ENCODE results near the gene SCN5A. TPM values are rescaled to one million over a fixed set of nuclear protein-coding genes. Genes with fewer than 3 reads are reported as not detected.

SCN5A gene
- total and polyA plus RNA-seq, 2 donors (not counting 1 experiment from before 2014, with no cell fraction given) = 0.20 to 0.37 TPM

DNA sequence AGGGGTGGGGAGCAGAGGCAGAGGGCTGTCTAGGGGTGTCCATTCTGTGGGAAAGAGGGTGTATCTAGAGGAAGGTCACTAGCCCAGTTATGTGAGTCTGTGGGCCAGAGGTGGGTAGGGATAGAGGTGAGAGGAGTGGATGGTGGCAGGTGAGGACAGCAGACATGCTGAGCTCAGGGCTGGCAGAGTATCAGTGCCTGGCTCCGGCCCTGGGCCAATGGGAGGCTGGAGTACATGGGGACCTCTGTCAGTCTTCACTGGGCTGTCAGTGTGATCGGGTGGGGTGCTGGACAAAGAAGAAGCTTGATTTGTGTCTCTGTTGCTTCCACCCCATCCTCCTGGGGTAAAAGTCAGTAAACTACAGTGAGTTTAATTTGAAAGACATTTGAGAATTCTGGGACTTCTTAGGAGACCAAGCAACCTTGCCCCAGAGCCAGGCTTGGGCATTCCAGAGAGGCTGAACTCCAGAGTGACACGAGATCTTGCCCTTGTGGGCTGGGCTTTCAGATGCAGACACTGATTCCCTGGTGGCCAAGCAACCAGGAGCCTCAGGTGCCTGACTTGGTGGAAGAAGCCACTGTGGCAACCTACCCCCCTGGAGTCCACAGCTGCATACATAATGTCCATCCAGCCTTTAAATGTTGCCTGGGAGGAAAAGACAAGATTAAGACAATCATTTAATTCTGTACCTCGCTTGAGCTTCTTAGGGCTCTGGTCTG, 92.7 kb downstream of the SCN5A start:
- no peak overlapping the region for H3K4me2 ChIP-seq (replicated peaks; ENCODE audit: low read depth, low read length, poor library complexity, severe bottlenecking)
- H4K20me1 ChIP-seq (ENCODE audit: control insufficient read depth, insufficient read depth, low read length, poor library complexity, severe bottlenecking) = no peaks in the 10 kb centered on the region
- TF ChIP-seq, protein P1, sequence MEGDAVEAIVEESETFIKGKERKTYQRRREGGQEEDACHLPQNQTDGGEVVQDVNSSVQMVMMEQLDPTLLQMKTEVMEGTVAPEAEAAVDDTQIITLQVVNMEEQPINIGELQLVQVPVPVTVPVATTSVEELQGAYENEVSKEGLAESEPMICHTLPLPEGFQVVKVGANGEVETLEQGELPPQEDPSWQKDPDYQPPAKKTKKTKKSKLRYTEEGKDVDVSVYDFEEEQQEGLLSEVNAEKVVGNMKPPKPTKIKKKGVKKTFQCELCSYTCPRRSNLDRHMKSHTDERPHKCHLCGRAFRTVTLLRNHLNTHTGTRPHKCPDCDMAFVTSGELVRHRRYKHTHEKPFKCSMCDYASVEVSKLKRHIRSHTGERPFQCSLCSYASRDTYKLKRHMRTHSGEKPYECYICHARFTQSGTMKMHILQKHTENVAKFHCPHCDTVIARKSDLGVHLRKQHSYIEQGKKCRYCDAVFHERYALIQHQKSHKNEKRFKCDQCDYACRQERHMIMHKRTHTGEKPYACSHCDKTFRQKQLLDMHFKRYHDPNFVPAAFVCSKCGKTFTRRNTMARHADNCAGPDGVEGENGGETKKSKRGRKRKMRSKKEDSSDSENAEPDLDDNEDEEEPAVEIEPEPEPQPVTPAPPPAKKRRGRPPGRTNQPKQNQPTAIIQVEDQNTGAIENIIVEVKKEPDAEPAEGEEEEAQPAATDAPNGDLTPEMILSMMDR (IDR thresholded peaks at IDR 0.05) = no peak
- TF ChIP-seq EZH2 (IDR thresholded peaks at IDR 0.05; ENCODE audit: borderline replicate concordance, insufficient read depth, low read depth, low read length, poor library complexity, severe bottlenecking) = no peak
- no peaks in the 10 kb centered on the region for H3K4me1 ChIP-seq (ENCODE audit: control insufficient read depth in 2 of 2, insufficient read depth in 2 of 2, low read length in 2 of 2)
- Mint-ChIP-seq H3K4me3 (no peak overlapping the region), H3K27ac (no peak overlapping the region), H3K4me1 (no peaks in the 10 kb centered on the region), H3K9me3 (ENCODE audit: insufficient read depth) (peaks cover 2% of the 10 kb centered on the region), H3K27me3 (peaks cover 20% of the 10 kb centered on the region)
- no peaks in the 10 kb centered on the region for H3K79me2 ChIP-seq (ENCODE audit: control insufficient read depth, insufficient read depth, low read length)
- ChIA-PET CTCF (no interaction called here), POLR2A (no interaction called here)
- H3K36me3 ChIP-seq (replicated peaks in 1 of 2; ENCODE audit: control extremely low read depth in 1 of 2, control insufficient read depth in 1 of 2, extremely low read depth in 1 of 2, insufficient read depth in 2 of 2, low read length in 1 of 2) = no peaks in the 10 kb centered on the region
- no peak overlapping the region for H3K9ac ChIP-seq (ENCODE audit: low read length)
- WGBS (ENCODE audit: insufficient coverage) = 69% methylated on average over 3 of the region's 4 CpGs
- DNase-seq = no peak
- H3K27me3 ChIP-seq (replicated peaks in 1 of 4; ENCODE audit: control extremely low read depth in 1 of 4, control insufficient read depth in 3 of 4, insufficient read depth in 4 of 4, low read length in 3 of 4) = peaks cover 0 to 6% (median 0%) of the 10 kb centered on the region in 4 experiments
- H2AFZ ChIP-seq (ENCODE audit: insufficient read depth, low read depth, low read length, poor library complexity, severe bottlenecking) = no peak overlapping the region
- ATAC-seq (ENCODE audit: low read depth) = no peak
- H3K27ac ChIP-seq (ENCODE audit: low read length in 2 of 2) = no peak overlapping the region
- H3K4me3 ChIP-seq (ENCODE audit: control extremely low read depth in 1 of 5, extremely low read depth in 1 of 5, insufficient read depth in 1 of 5, low read depth in 2 of 5, low read length in 4 of 5) = no peak overlapping the region
- H3K9me3 ChIP-seq (ENCODE audit: control extremely low read depth in 1 of 3, control insufficient read depth in 2 of 3, insufficient read depth in 1 of 3, low read length in 2 of 3) = peaks cover 0 to 11% (median 0%) of the 10 kb centered on the region in 3 donors
- intact Hi-C loops (cut with micrococcal nuclease) = no loop called here

DNA sequence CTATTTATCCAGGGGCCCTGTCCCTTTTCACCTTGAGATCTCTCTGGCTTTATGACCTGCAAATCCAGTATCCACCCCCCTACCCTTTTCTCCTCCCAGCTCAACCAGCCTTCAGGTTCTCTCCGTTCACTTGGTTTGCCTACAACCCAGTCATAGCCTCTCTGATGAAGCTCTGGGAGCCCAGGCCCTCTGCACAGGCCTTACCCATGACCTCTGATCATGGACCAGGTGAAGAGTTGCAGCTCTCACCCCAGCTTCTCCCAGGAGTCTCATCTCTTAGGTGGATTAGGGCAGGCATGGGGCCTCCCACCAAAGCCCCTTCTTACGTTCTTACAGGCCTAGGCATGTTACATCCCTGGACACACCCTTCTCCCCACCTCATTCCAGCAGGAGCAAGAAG, 93.6 kb downstream of the SCN5A start:
- H3K4me3 Mint-ChIP-seq = no peak overlapping the region
- DNase-seq = no peak
- ChIA-PET CTCF (no interaction called here), POLR2A (no interaction called here)
- no peak overlapping the region for H3K4me3 ChIP-seq (ENCODE audit: control extremely low read depth in 1 of 5, extremely low read depth in 1 of 5, insufficient read depth in 1 of 5, low read depth in 2 of 5, low read length in 4 of 5)
- peaks cover 0 to 6% (median 0%) of the 10 kb centered on the region in 4 experiments for H3K27me3 ChIP-seq (replicated peaks in 1 of 4; ENCODE audit: control extremely low read depth in 1 of 4, control insufficient read depth in 3 of 4, insufficient read depth in 4 of 4, low read length in 3 of 4)
- no peak overlapping the region for H2AFZ ChIP-seq (ENCODE audit: insufficient read depth, low read depth, low read length, poor library complexity, severe bottlenecking)
- H3K9me3 Mint-ChIP-seq (ENCODE audit: insufficient read depth) = peaks cover 4% of the 10 kb centered on the region
- WGBS (ENCODE audit: insufficient coverage) = 91% methylated on average over 1 of the region's 2 CpGs
- H3K4me2 ChIP-seq (replicated peaks; ENCODE audit: low read depth, low read length, poor library complexity, severe bottlenecking) = no peak overlapping the region
- ATAC-seq (ENCODE audit: low read depth) = no peak
- TF ChIP-seq, protein P1 (IDR thresholded peaks at IDR 0.05) = no peak
- TF ChIP-seq EZH2 (IDR thresholded peaks at IDR 0.05; ENCODE audit: borderline replicate concordance, insufficient read depth, low read depth, low read length, poor library complexity, severe bottlenecking) = no peak
- no peaks in the 10 kb centered on the region for H3K36me3 ChIP-seq (replicated peaks in 1 of 2; ENCODE audit: control extremely low read depth in 1 of 2, control insufficient read depth in 1 of 2, extremely low read depth in 1 of 2, insufficient read depth in 2 of 2, low read length in 1 of 2)
- H3K27ac Mint-ChIP-seq = no peak overlapping the region
- H3K4me1 Mint-ChIP-seq = no peaks in the 10 kb centered on the region
- no peak overlapping the region for H3K9ac ChIP-seq (ENCODE audit: low read length)
- intact Hi-C loops (cut with micrococcal nuclease) = no loop called here
- peaks cover 20% of the 10 kb centered on the region for H3K27me3 Mint-ChIP-seq
- no peak overlapping the region for H3K27ac ChIP-seq (ENCODE audit: low read length in 2 of 2)
- H3K79me2 ChIP-seq (ENCODE audit: control insufficient read depth, insufficient read depth, low read length) = no peaks in the 10 kb centered on the region
- H4K20me1 ChIP-seq (ENCODE audit: control insufficient read depth, insufficient read depth, low read length, poor library complexity, severe bottlenecking) = no peaks in the 10 kb centered on the region
- peaks cover 0 to 11% (median 0%) of the 10 kb centered on the region in 3 donors for H3K9me3 ChIP-seq (ENCODE audit: control extremely low read depth in 1 of 3, control insufficient read depth in 2 of 3, insufficient read depth in 1 of 3, low read length in 2 of 3)
- no peaks in the 10 kb centered on the region for H3K4me1 ChIP-seq (ENCODE audit: control insufficient read depth in 2 of 2, insufficient read depth in 2 of 2, low read length in 2 of 2)
